K562 (cell line): ENCODE data around the gene GOLPH3L. TPM values are rescaled to one million over a fixed set of nuclear protein-coding genes. Genes with fewer than 3 reads are reported as not detected.

Experiments used
- ARID4B ChIP-seq: sonication (generic); formaldehyde crosslinking; IDR thresholded peaks from 2 replicates; pipeline ENCODE4 v1.8.0; 2022; ENCODE audit warnings: mild to moderate bottlenecking, missing genetic modification reagents
- BACH1 ChIP-seq: fragments of 200-800 bp; sonication (Bioruptor generic); IDR thresholded peaks from 2 replicates; pipeline ENCODE4 v1.6.1; 2016; ENCODE audit warnings: missing genetic modification characterization, missing compliant biosample characterization
- DPF2 ChIP-seq: fragments of 450-650 bp; IDR thresholded peaks from 2 replicates; pipeline ENCODE4 v1.6.1; 2016
- GATAD2A ChIP-seq: fragments of 450-650 bp; IDR thresholded peaks from 2 replicates; pipeline ENCODE4 v1.6.1; 2017
- NBN ChIP-seq: fragments of 450-650 bp; IDR thresholded peaks from 2 replicates; pipeline ENCODE4 v1.6.1; 2016; ENCODE audit warnings: low read depth, mild to moderate bottlenecking
- NKRF ChIP-seq: fragments of 450-650 bp; IDR thresholded peaks from 2 replicates; pipeline ENCODE4 v1.6.1; 2016; ENCODE audit warnings: borderline replicate concordance
- PATZ1 ChIP-seq: fragments of 250-450 bp; sonication (Bioruptor Pico); IDR thresholded peaks from 2 replicates; pipeline ENCODE4 v1.5.0; 2020; ENCODE audit warnings: mild to moderate bottlenecking, borderline replicate concordance
- PHB ChIP-seq: fragments of 250-450 bp; sonication (Bioruptor Pico); IDR thresholded peaks from 2 replicates; pipeline ENCODE4 v1.5.0; 2021
- SIX5 ChIP-seq, 2 experiments: IDR thresholded peaks; 2 replicates each; pipeline ENCODE4 v1.6.1; 2011; ENCODE audit warnings: low read length in 2 of 2, borderline replicate concordance in 1 of 2, low read depth in 1 of 2, mild to moderate bottlenecking in 1 of 2, moderate library complexity in 1 of 2; ENCODE audit not compliant: insufficient read depth in 1 of 2
- TOE1 ChIP-seq, 2 experiments: fragments of 450-650 bp in 1 of 2; sonication (generic) in 1 of 2; formaldehyde crosslinking in 1 of 2; IDR thresholded peaks; 2 replicates each; pipeline versions ENCODE4 v1.7.1 to v1.8.0; 2016 to 2022; ENCODE audit warnings: borderline replicate concordance in 2 of 2, mild to moderate bottlenecking in 2 of 2, antibody characterized with exemption in 1 of 2, inconsistent platforms in 1 of 2, low read depth in 1 of 2, missing genetic modification reagents in 1 of 2, moderate library complexity in 1 of 2
- WHSC1 ChIP-seq: IDR thresholded peaks from one replicate; pipeline ENCODE4 v1.6.1; 2012; ENCODE audit warnings: low read length, control low read depth, inconsistent platforms
- ZNF311 ChIP-seq: fragments of 250-450 bp; sonication (Bioruptor Pico); IDR thresholded peaks from 2 replicates; pipeline ENCODE4 v1.4.0; 2020; ENCODE audit warnings: mild to moderate bottlenecking, moderate library complexity
- ZNF398 ChIP-seq: fragments of 250-450 bp; sonication (Bioruptor Pico); IDR thresholded peaks from 2 replicates; pipeline ENCODE4 v1.8.0; 2021; ENCODE audit warnings: moderate library complexity, mild to moderate bottlenecking, inconsistent platforms
- ZNF589 ChIP-seq: fragments of 200-800 bp; sonication (Bioruptor generic); IDR thresholded peaks from 2 replicates; pipeline ENCODE4 v1.6.1; 2016; ENCODE audit warnings: low read depth, missing genetic modification characterization, missing compliant biosample characterization
- ZNF79 ChIP-seq: fragments of 250-450 bp; sonication (Bioruptor Pico); IDR thresholded peaks from 2 replicates; pipeline ENCODE4 v1.4.0; 2020; ENCODE audit warnings: low read depth, mild to moderate bottlenecking, moderate library complexity
- ZSCAN32 ChIP-seq: fragments of 450-650 bp; formaldehyde crosslinking; IDR thresholded peaks from 2 replicates; pipeline ENCODE4 v1.4.0; 2020; ENCODE audit warnings: mild to moderate bottlenecking, moderate library complexity
- polyA plus RNA-seq, 8 experiments: library from polyadenylated mRNA; depleted of rRNA in 4 of 8; stranded (reverse) in 5 of 8; unstranded in 3 of 8; fragments of >200 nt; fragmentation: Nextera tagmentation in 2 of 8; fragmentation: Illumina TruSeq in 1 of 8; extraction: Ambion mirVana in 2 of 8; extraction: Trizol in 1 of 8; gene quantifications; 2 replicates each; pipeline versions ENCODE4 v1.2.1 to v1.2.3, GENCODE V29; 2011 to 2014; ENCODE audit warnings: inconsistent platforms in 1 of 8, missing spikeins in 1 of 8
- total RNA-seq, 7 experiments: library from RNA; depleted of rRNA in 6 of 7; stranded (reverse); fragments of >200 nt in 6 of 7; fragmentation: Illumina TruSeq in 2 of 7; extraction: Trizol in 2 of 7; gene quantifications; 2 replicates each; pipeline versions ENCODE4 v1.2.1 to v1.2.3, GENCODE V29; 2011 to 2021; ENCODE audit warnings: low replicate concordance in 1 of 7

GOLPH3L gene
- total and polyA plus RNA-seq, 9 of the 15 experiments (the other 6 are each of a cell fraction or from before 2014, with no cell fraction given), result 8.1 to 42.1 (median 21.6) TPM

GRCh38 chr1:150696995-150697927 lies at the start of gene GOLPH3L (continued):
- peak; percentile 80; the same call in 1 of the 2 replicates for TF ChIP-seq NKRF
- TF ChIP-seq ZNF589 (CRISPR knock-in tag), result no peak
- TF ChIP-seq ZNF398 (CRISPR knock-in tag), result no peak
- no peak for TF ChIP-seq GATAD2A
- no peak for TF ChIP-seq SIX5 (IDR thresholded peaks at IDR 0.05; ENCODE audit: borderline replicate concordance in 1 of 2, insufficient read depth in 1 of 2, low read depth in 1 of 2, low read length in 2 of 2)
- no peak for TF ChIP-seq PATZ1 (CRISPR knock-in tag)
- TF ChIP-seq BACH1 (tag), result no peak
- no peak for TF ChIP-seq PHB (CRISPR knock-in tag)
- no peak for TF ChIP-seq NBN
- no peak for TF ChIP-seq WHSC1
- peak; percentile 57; the same call in 1 of the 2 replicates for TF ChIP-seq ARID4B (CRISPR knock-in tag)
- TF ChIP-seq ZNF79 (CRISPR knock-in tag), result no peak
- no peak for TF ChIP-seq TOE1 (IDR thresholded peaks at IDR 0.05; ENCODE audit: borderline replicate concordance)
- TF ChIP-seq TOE1 (CRISPR knock-in tag; IDR thresholded peaks at IDR 0.05; ENCODE audit: borderline replicate concordance, low read depth), result no peak
- TF ChIP-seq ZNF311, result no peak
- no peak; the same call in 1 of the 2 replicates for TF ChIP-seq DPF2
- no peak for TF ChIP-seq ZSCAN32 (CRISPR knock-in tag)
